Smooth muscle cell (in vitro differentiated cells): ENCODE measurements around the gene CAPN8. TPM values are rescaled to one million over a fixed set of nuclear protein-coding genes. Genes with fewer than 3 reads are reported as not detected.

Source experiments
- DNase-seq: peaks from one replicate; lab custom pipeline; 2025; ENCODE audit not compliant: unreplicated experiment; lab: John Stamatoyannopoulos, UW
- H2AFZ ChIP-seq: fragments of 200-600 bp; sonication (generic); 2 replicates; pipeline ENCODE4 v1.6.0; 2016; ENCODE audit warnings: antibody characterized with exemption, low read depth, mild to moderate bottlenecking
- H3F3A ChIP-seq: fragments of 200-600 bp; sonication (generic); 2 replicates; pipeline ENCODE4 v1.6.0; 2017; ENCODE audit warnings: antibody characterized with exemption, low read depth
- H3K27ac ChIP-seq: fragments of 200-600 bp; sonication (generic); 2 replicates; pipeline ENCODE4 v1.5.1; 2016; ENCODE audit warnings: low read depth, mild to moderate bottlenecking
- H3K27me3 ChIP-seq: fragments of 200-600 bp; sonication (generic); 2 replicates; pipeline ENCODE4 v1.6.1; 2016; ENCODE audit warnings: low read depth, mild to moderate bottlenecking
- H3K36me3 ChIP-seq: fragments of 200-600 bp; sonication (generic); 2 replicates; pipeline ENCODE4 v1.5.1; 2016; ENCODE audit warnings: low read depth
- H3K4me1 ChIP-seq: fragments of 200-600 bp; sonication (generic); 2 replicates; pipeline ENCODE4 v1.5.1; 2016; ENCODE audit warnings: low read depth
- H3K4me2 ChIP-seq: fragments of 200-600 bp; sonication (generic); 2 replicates; pipeline ENCODE4 v1.6.0; 2016; ENCODE audit warnings: mild to moderate bottlenecking
- H3K4me3 ChIP-seq: fragments of 200-600 bp; sonication (generic); 2 replicates; pipeline ENCODE4 v1.5.1; 2016; ENCODE audit warnings: mild to moderate bottlenecking
- H3K79me2 ChIP-seq: fragments of 200-600 bp; sonication (generic); 2 replicates; pipeline ENCODE4 v1.6.0; 2016; ENCODE audit warnings: low read depth, mild to moderate bottlenecking
- H3K9ac ChIP-seq: fragments of 200-600 bp; sonication (generic); 2 replicates; pipeline ENCODE4 v1.6.0; 2016; ENCODE audit warnings: low read depth
- H3K9me3 ChIP-seq: fragments of 200-600 bp; sonication (generic); replicated peaks from 2 replicates; pipeline ENCODE4 v1.5.1; 2016; ENCODE audit warnings: low read depth
- H4K20me1 ChIP-seq: fragments of 200-600 bp; sonication (generic); 2 replicates; pipeline ENCODE4 v1.6.0; 2016; ENCODE audit warnings: low read depth
- CTCF ChIP-seq: fragments of 200-600 bp; sonication (generic); IDR thresholded peaks from 2 replicates; pipeline ENCODE4 v1.5.1; 2017; ENCODE audit warnings: borderline replicate concordance, mild to moderate bottlenecking, antibody characterized with exemption; ENCODE audit not compliant: insufficient read depth, poor library complexity, severe bottlenecking
- WGBS: methylation state at CpG from one replicate; pipeline ENCODE4 v1.1.7; 2016; ENCODE audit warnings: low lambda C conversion rate; 5-methylcytosine and 5-hydroxymethylcytosine counted together
- polyA plus RNA-seq: library from polyadenylated mRNA; unstranded; fragments of >200 nt; fragmentation: Nextera tagmentation; extraction: Ambion mirVana; gene quantifications from 2 replicates; pipeline ENCODE4 v1.2.1, GENCODE V29; 2016
- total RNA-seq: library from RNA; depleted of rRNA; stranded (reverse); fragments of >200 nt; gene quantifications from 2 replicates; pipeline ENCODE4 v1.2.3, GENCODE V29; 2014

CAPN8 gene
- total and polyA plus RNA-seq, 2 experiments from 2014 or later: not detected

- WGBS: 90% methylated on average over 4 of the region's 4 CpGs
- Histone ChIP-seq H3K9me3 (no peaks in the 10 kb centered on the region), H2AFZ (no peak overlapping the region), H3F3A (no peaks in the 10 kb centered on the region), H4K20me1 (no peaks in the 10 kb centered on the region), H3K36me3 (no peaks in the 10 kb centered on the region), H3K4me3 (no peak overlapping the region), H3K4me1 (no peaks in the 10 kb centered on the region), H3K9ac (no peak overlapping the region), H3K79me2 (no peaks in the 10 kb centered on the region), H3K4me2 (no peak overlapping the region), H3K27me3 (peaks cover 20% of the 10 kb centered on the region), H3K27ac (no peak overlapping the region)
- no peak for DNase-seq
- no peak for TF ChIP-seq CTCF
Measured at GRCh38 chr1:223543560-223543959, 121.9 kb downstream of the CAPN8 start.

DNA sequence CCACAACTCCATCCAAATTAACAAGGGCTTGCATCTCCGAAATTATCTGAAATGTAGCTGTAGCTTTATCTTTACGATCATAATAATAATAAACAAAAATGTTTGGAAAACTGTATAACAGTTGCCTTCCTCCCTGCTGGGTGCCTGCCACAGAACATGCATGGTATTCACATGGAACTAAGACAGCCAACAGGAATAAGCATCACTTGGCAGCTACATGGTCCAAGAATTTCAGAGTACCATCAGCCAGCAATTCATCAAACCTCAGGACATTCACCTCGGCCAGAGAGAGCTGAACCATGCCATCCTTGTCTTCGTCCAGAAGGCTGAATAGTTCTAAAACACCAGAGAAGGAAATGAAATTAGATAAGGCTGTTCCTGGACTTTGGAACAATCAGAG lies 122.7 kb downstream of the CAPN8 start:
- no peak overlapping the region for H3K27ac ChIP-seq
- H3K36me3 ChIP-seq: no peaks in the 10 kb centered on the region
- H3K27me3 ChIP-seq: peaks cover 21% of the 10 kb centered on the region
- DNase-seq: no peak
- no peak overlapping the region for H3K4me3 ChIP-seq
- H3K4me2 ChIP-seq: no peak overlapping the region
- no peaks in the 10 kb centered on the region for H3K4me1 ChIP-seq
- no peak overlapping the region for H2AFZ ChIP-seq
- H4K20me1 ChIP-seq: no peaks in the 10 kb centered on the region
- 63% methylated on average over 4 of the region's 4 CpGs for WGBS
- no peak overlapping the region for H3K9ac ChIP-seq
- H3F3A ChIP-seq: no peaks in the 10 kb centered on the region
- H3K9me3 ChIP-seq: no peaks in the 10 kb centered on the region
- H3K79me2 ChIP-seq: no peaks in the 10 kb centered on the region
- TF ChIP-seq CTCF: no peak

GRCh38 chr1:223540485-223541106 lies 124.9 kb downstream of the CAPN8 start:
- H3K27me3 ChIP-seq: peaks cover 17% of the 10 kb centered on the region
- no peaks in the 10 kb centered on the region for H3K4me1 ChIP-seq
- no peak overlapping the region for H2AFZ ChIP-seq
- no peak for TF ChIP-seq CTCF
- no peaks in the 10 kb centered on the region for H3F3A ChIP-seq
- DNase-seq: no peak
- no peak overlapping the region for H3K4me2 ChIP-seq
- H3K36me3 ChIP-seq: no peaks in the 10 kb centered on the region
- no peak overlapping the region for H3K4me3 ChIP-seq
- no peaks in the 10 kb centered on the region for H3K79me2 ChIP-seq
- no peak overlapping the region for H3K9ac ChIP-seq
- no peaks in the 10 kb centered on the region for H3K9me3 ChIP-seq
- H3K27ac ChIP-seq: no peak overlapping the region
- 83% methylated on average over 11 of the region's 11 CpGs for WGBS
- no peaks in the 10 kb centered on the region for H4K20me1 ChIP-seq

DNA sequence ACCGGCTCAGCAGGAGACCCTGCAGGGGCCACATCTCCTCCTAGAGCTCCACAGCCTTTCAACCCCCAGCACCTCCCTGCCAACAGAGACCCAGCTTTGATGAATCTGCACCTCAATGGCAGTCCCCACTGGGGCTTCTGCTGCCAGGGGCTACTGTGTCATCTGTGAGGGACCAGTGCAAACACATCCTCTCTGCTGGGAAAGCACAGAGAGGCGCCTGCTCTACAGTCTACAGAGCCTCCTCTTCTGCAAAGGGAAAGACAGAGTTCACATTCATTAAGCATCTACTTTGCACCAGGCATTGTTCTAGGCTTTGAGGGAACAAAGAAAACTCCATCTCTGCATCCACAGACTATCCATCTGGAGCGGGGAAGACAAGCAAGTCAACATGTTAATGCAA lies 125.8 kb downstream of the CAPN8 start:
- Histone ChIP-seq H3K9me3 (no peaks in the 10 kb centered on the region), H4K20me1 (no peaks in the 10 kb centered on the region), H3K4me3 (no peak overlapping the region), H3K36me3 (no peaks in the 10 kb centered on the region), H3K4me1 (no peaks in the 10 kb centered on the region), H2AFZ (no peak overlapping the region), H3K27ac (no peak overlapping the region), H3K79me2 (no peaks in the 10 kb centered on the region), H3F3A (no peaks in the 10 kb centered on the region), H3K27me3 (peaks cover 20% of the 10 kb centered on the region), H3K4me2 (no peak overlapping the region), H3K9ac (no peak overlapping the region)
- no peak for DNase-seq
- no peak for TF ChIP-seq CTCF
- 98% methylated on average over 3 of the region's 3 CpGs for WGBS
